Loucy (cell line): ENCODE results near the gene TREM2.

Experiments
- H2AFZ ChIP-seq: fragments of 200-600 bp; sonication (generic); 2 replicates; pipeline ENCODE4 v1.6.0; 2016; ENCODE audit warnings: antibody characterized with exemption, mild to moderate bottlenecking, low read length, moderate library complexity
- H3F3A ChIP-seq: fragments of 200-600 bp; 2 replicates; pipeline ENCODE4 v1.6.0; 2016; ENCODE audit warnings: antibody characterized with exemption, low read depth, mild to moderate bottlenecking
- H3K27me3 ChIP-seq: fragments of 200-600 bp; sonication (generic); 2 replicates; pipeline ENCODE4 v1.6.1; 2014; ENCODE audit warnings: low read length, mild to moderate bottlenecking; ENCODE audit not compliant: insufficient read depth, poor library complexity, severe bottlenecking
- H3K36me3 ChIP-seq: fragments of 200-600 bp; sonication (generic); 2 replicates; pipeline ENCODE4 v1.6.1; 2016; ENCODE audit warnings: low read length; ENCODE audit not compliant: insufficient read depth
- H3K4me1 ChIP-seq: fragments of 200-600 bp; sonication (generic); 2 replicates; pipeline ENCODE4 v1.5.1; 2014; ENCODE audit warnings: low read length, mild to moderate bottlenecking; ENCODE audit not compliant: insufficient read depth, poor library complexity, severe bottlenecking
- H3K4me2 ChIP-seq: fragments of 200-600 bp; sonication (generic); 2 replicates; pipeline ENCODE4 v1.6.0; 2014; ENCODE audit warnings: antibody characterized with exemption, low read length, low read depth, mild to moderate bottlenecking; ENCODE audit not compliant: poor library complexity, severe bottlenecking
- H3K4me3 ChIP-seq: fragments of 200-600 bp; sonication (generic); 2 replicates; pipeline ENCODE4 v1.5.1; 2014; ENCODE audit warnings: low read length, mild to moderate bottlenecking, mixed read lengths; ENCODE audit not compliant: poor library complexity, severe bottlenecking
- H3K79me2 ChIP-seq: fragments of 200-600 bp; sonication (generic); 2 replicates; pipeline ENCODE4 v1.6.1; 2014; ENCODE audit warnings: low read length; ENCODE audit not compliant: insufficient read depth
- H3K9ac ChIP-seq: fragments of 200-600 bp; sonication (generic); 2 replicates; pipeline ENCODE4 v1.6.0; 2014; ENCODE audit warnings: mild to moderate bottlenecking, low read depth, low read length, moderate library complexity; ENCODE audit not compliant: poor library complexity, severe bottlenecking
- H3K9me2 ChIP-seq: fragments of 200-600 bp; sonication (generic); replicated peaks from 2 replicates; pipeline ENCODE4 v1.6.1; 2016; ENCODE audit warnings: low read depth, low read length, mixed read lengths
- H3K9me3 ChIP-seq: fragments of 200-600 bp; sonication (generic); 2 replicates; pipeline ENCODE4 v1.6.1; 2014; ENCODE audit warnings: mild to moderate bottlenecking, antibody characterized with exemption, low read length, low read depth; ENCODE audit not compliant: insufficient read depth
- H4K20me1 ChIP-seq: fragments of 200-600 bp; sonication (generic); 2 replicates; pipeline ENCODE4 v1.6.0; 2014; ENCODE audit warnings: antibody characterized with exemption, low read length, mild to moderate bottlenecking; ENCODE audit not compliant: insufficient read depth, poor library complexity, severe bottlenecking
- EZH2phosphoT487 ChIP-seq: fragments of 200-600 bp; IDR thresholded peaks from 2 replicates; pipeline ENCODE4 v1.6.1; 2018; ENCODE audit warnings: antibody characterized with exemption, mild to moderate bottlenecking, moderate library complexity, borderline replicate concordance
- TF ChIP-seq, protein P1 (sequence below): fragments of 200-600 bp; sonication (generic); conservative IDR thresholded peaks from 2 replicates; pipeline ENCODE4 v1.5.1; 2014; ENCODE audit warnings: mild to moderate bottlenecking, antibody characterized with exemption, low read length

Gene TREM2

GRCh38 chr6:41175084-41175483 lies 12.2 kb upstream of the TREM2 start:
- TF ChIP-seq, protein P1, sequence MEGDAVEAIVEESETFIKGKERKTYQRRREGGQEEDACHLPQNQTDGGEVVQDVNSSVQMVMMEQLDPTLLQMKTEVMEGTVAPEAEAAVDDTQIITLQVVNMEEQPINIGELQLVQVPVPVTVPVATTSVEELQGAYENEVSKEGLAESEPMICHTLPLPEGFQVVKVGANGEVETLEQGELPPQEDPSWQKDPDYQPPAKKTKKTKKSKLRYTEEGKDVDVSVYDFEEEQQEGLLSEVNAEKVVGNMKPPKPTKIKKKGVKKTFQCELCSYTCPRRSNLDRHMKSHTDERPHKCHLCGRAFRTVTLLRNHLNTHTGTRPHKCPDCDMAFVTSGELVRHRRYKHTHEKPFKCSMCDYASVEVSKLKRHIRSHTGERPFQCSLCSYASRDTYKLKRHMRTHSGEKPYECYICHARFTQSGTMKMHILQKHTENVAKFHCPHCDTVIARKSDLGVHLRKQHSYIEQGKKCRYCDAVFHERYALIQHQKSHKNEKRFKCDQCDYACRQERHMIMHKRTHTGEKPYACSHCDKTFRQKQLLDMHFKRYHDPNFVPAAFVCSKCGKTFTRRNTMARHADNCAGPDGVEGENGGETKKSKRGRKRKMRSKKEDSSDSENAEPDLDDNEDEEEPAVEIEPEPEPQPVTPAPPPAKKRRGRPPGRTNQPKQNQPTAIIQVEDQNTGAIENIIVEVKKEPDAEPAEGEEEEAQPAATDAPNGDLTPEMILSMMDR, result no peak
- TF ChIP-seq EZH2phosphoT487, result no peak
- H3K4me1 ChIP-seq, result no peaks in the 10 kb centered on the region
- no peaks in the 10 kb centered on the region for H3K27me3 ChIP-seq
- H3K9me3 ChIP-seq, result no peaks in the 10 kb centered on the region
- no peak overlapping the region for H2AFZ ChIP-seq
- no peak overlapping the region for H3K9ac ChIP-seq
- no peaks in the 10 kb centered on the region for H3F3A ChIP-seq
- H3K4me3 ChIP-seq, result no peak overlapping the region
- H3K79me2 ChIP-seq, result no peaks in the 10 kb centered on the region
- H3K9me2 ChIP-seq, result no peaks in the 10 kb centered on the region
- H4K20me1 ChIP-seq, result no peaks in the 10 kb centered on the region
- no peaks in the 10 kb centered on the region for H3K36me3 ChIP-seq
- no peak overlapping the region for H3K4me2 ChIP-seq

GRCh38 chr6:41174610-41175009 lies 11.7 kb upstream of the TREM2 start:
- Histone ChIP-seq H4K20me1 (no peaks in the 10 kb centered on the region), H3K9me2 (no peaks in the 10 kb centered on the region), H3K27me3 (no peaks in the 10 kb centered on the region), H3K9ac (no peak overlapping the region), H3F3A (no peaks in the 10 kb centered on the region), H3K4me2 (no peak overlapping the region), H3K79me2 (no peaks in the 10 kb centered on the region), H3K4me1 (no peaks in the 10 kb centered on the region), H3K9me3 (no peaks in the 10 kb centered on the region), H3K36me3 (no peaks in the 10 kb centered on the region), H3K4me3 (no peak overlapping the region), H2AFZ (no peak overlapping the region)
- TF ChIP-seq, protein P1, result no peak
- TF ChIP-seq EZH2phosphoT487, result no peak

GRCh38 chr6:41171908-41172307 lies 9.0 kb upstream of the TREM2 start:
- no peaks in the 10 kb centered on the region for H3K9me3 ChIP-seq
- H3K9me2 ChIP-seq, result no peaks in the 10 kb centered on the region
- no peaks in the 10 kb centered on the region for H3K27me3 ChIP-seq
- H3K36me3 ChIP-seq, result no peaks in the 10 kb centered on the region
- no peak overlapping the region for H2AFZ ChIP-seq
- no peaks in the 10 kb centered on the region for H3F3A ChIP-seq
- H3K4me3 ChIP-seq, result no peak overlapping the region
- H3K9ac ChIP-seq, result no peak overlapping the region
- TF ChIP-seq, protein P1, result no peak
- no peak for TF ChIP-seq EZH2phosphoT487
- H3K4me1 ChIP-seq, result no peaks in the 10 kb centered on the region
- no peak overlapping the region for H3K4me2 ChIP-seq
- no peaks in the 10 kb centered on the region for H4K20me1 ChIP-seq
- no peaks in the 10 kb centered on the region for H3K79me2 ChIP-seq
